Measurements from ENCODE around the gene FAM24A. TPM values are rescaled to one million over a fixed set of nuclear protein-coding genes. Genes with fewer than 3 reads are reported as not detected.
"Not testable (repeated sequence)": the region's sequence is repeated elsewhere in the genome, so short reads cannot be mapped to it uniquely, and the experiment has no call there.

Gene FAM24A
- total RNA-seq, result not detected

GRCh38 chr10:122910310-122910709, at the start of gene FAM24A:
FAM24A (plus strand) TSS chr10:122910610; CDS start chr10:122911635, 1,025 bp downstream.
- no peak for TF ChIP-seq POLR2A (IDR thresholded peaks at IDR 0.05)
- no peak for TF ChIP-seq CTCF (IDR thresholded peaks at IDR 0.05)
- Histone ChIP-seq H3K27ac (no peak within 1 kb of the TSS), H3K36me3 (no peaks in the 10 kb centered on the region), H3K4me3 (no peak within 1 kb of the TSS), H3K4me1 (no peaks in the 10 kb centered on the region), H3K27me3 (no peaks in the 10 kb centered on the region), H3K9me3 (no peaks in the 10 kb centered on the region)
- 68 to 74% methylated on average over 1 of the region's 1 CpG for WGBS, 2 donors
- no peak for DNase-seq (ENCODE audit: low spot score in 2 of 2)

GRCh38 chr10:122861711-122862161, 48.7 kb upstream of the FAM24A start:
- Histone ChIP-seq H3K4me3 (no peak overlapping the region), H3K36me3 (peaks cover 0 to 7% (median 0%) of the 10 kb centered on the region in 3 donors), H3K27me3 (no peaks in the 10 kb centered on the region), H3K27ac (no peak overlapping the region), H3K9me3 (no peaks in the 10 kb centered on the region), H3K4me1 (no peaks in the 10 kb centered on the region)
- WGBS, 2 donors, result 49 to 71% methylated on average over 1 of the region's 1 CpG
- TF ChIP-seq CTCF (IDR thresholded peaks at IDR 0.05) (no peak), POLR2A (IDR thresholded peaks at IDR 0.05) (no peak), EP300 (IDR thresholded peaks at IDR 0.05) (no peak)
- DNase-seq (ENCODE audit: low spot score in 2 of 2), result no peak

- H3K27me3 ChIP-seq, result no peaks in the 10 kb centered on the region
- peaks cover 0 to 4% (median 0%) of the 10 kb centered on the region in 3 donors for H3K36me3 ChIP-seq
- no peak overlapping the region for H3K4me3 ChIP-seq
- H3K4me1 ChIP-seq, result no peaks in the 10 kb centered on the region
- H3K27ac ChIP-seq, result no peak overlapping the region
- WGBS, 2 donors, result 91 to 93% methylated on average over 2 of the region's 2 CpGs
- no peak for TF ChIP-seq CTCF (IDR thresholded peaks at IDR 0.05)
- no peak for TF ChIP-seq EP300 (IDR thresholded peaks at IDR 0.05)
- no peak for TF ChIP-seq POLR2A (IDR thresholded peaks at IDR 0.05)
- H3K9me3 ChIP-seq, result no peaks in the 10 kb centered on the region
- no peak for DNase-seq (ENCODE audit: low spot score in 2 of 2)
Observed at GRCh38 chr10:122863216-122864193, 46.9 kb upstream of the FAM24A start.

- no peak overlapping the region for H3K4me3 ChIP-seq
- H3K9me3 ChIP-seq, result no peaks in the 10 kb centered on the region
- 92 to 94% methylated on average over 2 of the region's 2 CpGs for WGBS, 2 donors
- DNase-seq (ENCODE audit: low spot score in 2 of 2), result no peak
- no peaks in the 10 kb centered on the region for H3K36me3 ChIP-seq
- H3K4me1 ChIP-seq, result no peaks in the 10 kb centered on the region
- no peaks in the 10 kb centered on the region for H3K27me3 ChIP-seq
- TF ChIP-seq CTCF (IDR thresholded peaks at IDR 0.05) (no peak), EP300 (IDR thresholded peaks at IDR 0.05) (no peak), POLR2A (IDR thresholded peaks at IDR 0.05) (no peak)
- no peak overlapping the region for H3K27ac ChIP-seq
Observed at GRCh38 chr10:122864194-122864592, 46.2 kb upstream of the FAM24A start.

GRCh38 chr10:122864901-122865300, 45.5 kb upstream of the FAM24A start:
- Histone ChIP-seq H3K4me1 (no peaks in the 10 kb centered on the region), H3K4me3 (no peak overlapping the region), H3K27ac (no peak overlapping the region), H3K36me3 (no peaks in the 10 kb centered on the region), H3K27me3 (no peaks in the 10 kb centered on the region), H3K9me3 (no peaks in the 10 kb centered on the region)
- WGBS, 2 donors, result 89 to 93% methylated on average over 1 of the region's 1 CpG
- DNase-seq (ENCODE audit: low spot score in 2 of 2), result no peak
- TF ChIP-seq CTCF (IDR thresholded peaks at IDR 0.05) (no peak), POLR2A (IDR thresholded peaks at IDR 0.05) (no peak), EP300 (IDR thresholded peaks at IDR 0.05) (no peak)

- not testable (repeated sequence) for H3K4me1 ChIP-seq; H3K27me3 ChIP-seq; H3K27ac ChIP-seq; H3K9me3 ChIP-seq; DNase-seq (ENCODE audit: low spot score in 2 of 2); H3K36me3 ChIP-seq; H3K4me3 ChIP-seq
- 94 to 95% methylated on average over 3 of the region's 3 CpGs for WGBS, 2 donors
Observed at GRCh38 chr10:122866757-122867482, 43.5 kb upstream of the FAM24A start.

GRCh38 chr10:122868768-122869167, 41.6 kb upstream of the FAM24A start:
- not testable (repeated sequence) for H3K4me3 ChIP-seq; H3K4me1 ChIP-seq; H3K27ac ChIP-seq; H3K9me3 ChIP-seq; H3K27me3 ChIP-seq; H3K36me3 ChIP-seq; DNase-seq (ENCODE audit: low spot score in 2 of 2)
- WGBS, 2 donors, result 97 to 100% methylated on average over 1 to 2 of the region's 2 CpGs

All from tibial nerve (tissue), 4 donors.